ENCODE measurements around the gene PLVAP. TPM values are rescaled to one million over a fixed set of nuclear protein-coding genes. Genes with fewer than 3 reads are reported as not detected.

The PLVAP gene
- total RNA-seq, 1 donor from 2014 or later = 0.12 TPM

DNA sequence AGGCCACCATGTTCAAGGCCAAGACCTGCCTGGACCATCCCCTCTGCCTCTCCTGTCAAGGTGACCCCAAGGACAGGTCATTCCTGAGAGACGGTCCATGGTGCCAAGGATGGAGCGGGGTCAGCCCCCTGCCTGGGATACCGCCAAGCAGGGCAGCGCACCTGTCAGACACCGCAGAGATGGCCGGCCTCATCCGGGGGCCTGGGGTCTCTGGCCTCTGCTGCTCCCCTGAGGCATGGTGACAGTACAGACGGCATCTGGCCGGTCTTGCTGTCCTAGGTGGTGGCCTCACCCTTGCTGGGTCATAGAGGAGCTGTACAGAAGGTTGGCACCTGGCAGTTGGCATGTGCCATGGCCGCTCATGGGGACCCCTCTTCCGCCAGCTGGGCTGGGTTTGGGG, 56.7 kb downstream of the PLVAP start:
- Mint-ChIP-seq H3K4me3 (ENCODE audit: low read depth) (no peak overlapping the region), H3K27me3 (no peaks in the 10 kb centered on the region), H3K36me3 (ENCODE audit: insufficient read depth) (peaks cover 11% of the 10 kb centered on the region), H3K9me3 (ENCODE audit: low read depth) (no peaks in the 10 kb centered on the region), H3K27ac (no peak overlapping the region), H3K4me1 (ENCODE audit: low read depth) (no peaks in the 10 kb centered on the region)
- no peak for DNase-seq (ENCODE audit: low spot score, unreplicated experiment)
- TF ChIP-seq, protein P1, sequence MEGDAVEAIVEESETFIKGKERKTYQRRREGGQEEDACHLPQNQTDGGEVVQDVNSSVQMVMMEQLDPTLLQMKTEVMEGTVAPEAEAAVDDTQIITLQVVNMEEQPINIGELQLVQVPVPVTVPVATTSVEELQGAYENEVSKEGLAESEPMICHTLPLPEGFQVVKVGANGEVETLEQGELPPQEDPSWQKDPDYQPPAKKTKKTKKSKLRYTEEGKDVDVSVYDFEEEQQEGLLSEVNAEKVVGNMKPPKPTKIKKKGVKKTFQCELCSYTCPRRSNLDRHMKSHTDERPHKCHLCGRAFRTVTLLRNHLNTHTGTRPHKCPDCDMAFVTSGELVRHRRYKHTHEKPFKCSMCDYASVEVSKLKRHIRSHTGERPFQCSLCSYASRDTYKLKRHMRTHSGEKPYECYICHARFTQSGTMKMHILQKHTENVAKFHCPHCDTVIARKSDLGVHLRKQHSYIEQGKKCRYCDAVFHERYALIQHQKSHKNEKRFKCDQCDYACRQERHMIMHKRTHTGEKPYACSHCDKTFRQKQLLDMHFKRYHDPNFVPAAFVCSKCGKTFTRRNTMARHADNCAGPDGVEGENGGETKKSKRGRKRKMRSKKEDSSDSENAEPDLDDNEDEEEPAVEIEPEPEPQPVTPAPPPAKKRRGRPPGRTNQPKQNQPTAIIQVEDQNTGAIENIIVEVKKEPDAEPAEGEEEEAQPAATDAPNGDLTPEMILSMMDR (IDR thresholded peaks at IDR 0.05; ENCODE audit: unreplicated experiment) = no peak

DNA sequence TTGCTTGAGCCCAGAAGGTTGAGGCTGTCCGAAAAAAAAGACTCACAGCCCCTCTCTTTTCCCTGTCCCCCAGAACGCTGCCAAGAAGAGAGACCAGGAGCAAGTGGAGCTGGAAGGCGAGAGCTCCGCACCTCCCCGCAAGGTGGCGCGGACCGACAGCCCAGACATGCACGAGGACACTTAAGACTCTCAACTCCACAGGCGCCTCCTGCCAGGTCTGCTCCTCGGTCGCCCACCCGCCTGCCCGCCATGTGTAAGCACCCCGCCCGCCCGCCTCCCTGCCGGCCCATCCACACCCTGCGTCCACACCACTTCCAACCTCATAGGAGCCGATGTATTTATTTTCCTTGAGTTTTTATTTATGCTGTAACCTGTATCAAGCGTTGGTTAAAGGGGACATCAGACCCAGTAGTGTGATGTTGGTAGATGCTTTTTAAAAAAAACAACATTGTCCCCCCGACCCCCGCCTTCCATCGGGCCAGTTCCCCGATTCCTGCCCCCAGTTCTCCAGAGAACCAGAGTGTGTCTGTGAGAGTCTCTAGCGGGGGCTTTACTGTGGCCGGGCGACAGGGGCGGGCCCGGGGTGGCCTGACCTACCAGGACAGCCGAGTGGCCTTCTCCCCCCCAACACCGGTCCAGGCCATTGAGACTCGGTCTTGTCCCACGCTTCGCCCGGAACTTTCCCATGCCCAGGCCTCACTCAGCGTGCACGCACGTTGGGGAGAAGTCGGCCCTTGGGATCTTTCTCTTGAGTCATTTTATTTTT, 57.5 kb downstream of the PLVAP start:
- DNase-seq (ENCODE audit: low spot score, unreplicated experiment) = no peak
- no peak overlapping the region for H3K27ac Mint-ChIP-seq
- H3K4me1 Mint-ChIP-seq (ENCODE audit: low read depth) = no peaks in the 10 kb centered on the region
- TF ChIP-seq, protein P1 (IDR thresholded peaks at IDR 0.05; ENCODE audit: unreplicated experiment) = no peak
- no peaks in the 10 kb centered on the region for H3K27me3 Mint-ChIP-seq
- no peak overlapping the region for H3K4me3 Mint-ChIP-seq (ENCODE audit: low read depth)
- H3K36me3 Mint-ChIP-seq (ENCODE audit: insufficient read depth) = peaks cover 12% of the 10 kb centered on the region
- no peaks in the 10 kb centered on the region for H3K9me3 Mint-ChIP-seq (ENCODE audit: low read depth)

DNA sequence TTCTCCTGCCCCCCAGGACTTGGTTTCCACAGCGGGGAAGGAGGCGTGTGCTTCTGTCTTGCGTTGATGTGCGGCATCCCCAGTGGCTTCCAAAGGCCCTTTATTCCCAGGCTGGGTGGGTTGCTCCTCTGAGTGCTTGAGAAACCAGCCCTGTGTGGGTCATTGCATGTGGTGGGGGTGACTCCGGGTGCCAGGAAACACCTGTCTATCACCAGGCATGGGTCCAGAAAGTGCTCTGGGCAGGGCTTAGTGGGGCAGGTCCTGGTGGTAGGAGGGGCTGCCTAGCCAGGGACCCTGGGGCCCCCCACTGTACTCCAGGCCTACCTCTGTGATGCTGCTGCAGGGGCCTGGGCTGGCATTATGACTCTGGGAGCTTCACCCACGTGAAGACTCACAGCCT, 58.2 kb downstream of the PLVAP start:
- Mint-ChIP-seq H3K4me3 (ENCODE audit: low read depth) (no peak overlapping the region), H3K4me1 (ENCODE audit: low read depth) (no peaks in the 10 kb centered on the region), H3K27me3 (no peaks in the 10 kb centered on the region), H3K27ac (no peak overlapping the region), H3K36me3 (ENCODE audit: insufficient read depth) (peaks cover 12% of the 10 kb centered on the region), H3K9me3 (ENCODE audit: low read depth) (no peaks in the 10 kb centered on the region)
- TF ChIP-seq, protein P1 (IDR thresholded peaks at IDR 0.05; ENCODE audit: unreplicated experiment) = no peak
- no peak for DNase-seq (ENCODE audit: low spot score, unreplicated experiment)

DNA sequence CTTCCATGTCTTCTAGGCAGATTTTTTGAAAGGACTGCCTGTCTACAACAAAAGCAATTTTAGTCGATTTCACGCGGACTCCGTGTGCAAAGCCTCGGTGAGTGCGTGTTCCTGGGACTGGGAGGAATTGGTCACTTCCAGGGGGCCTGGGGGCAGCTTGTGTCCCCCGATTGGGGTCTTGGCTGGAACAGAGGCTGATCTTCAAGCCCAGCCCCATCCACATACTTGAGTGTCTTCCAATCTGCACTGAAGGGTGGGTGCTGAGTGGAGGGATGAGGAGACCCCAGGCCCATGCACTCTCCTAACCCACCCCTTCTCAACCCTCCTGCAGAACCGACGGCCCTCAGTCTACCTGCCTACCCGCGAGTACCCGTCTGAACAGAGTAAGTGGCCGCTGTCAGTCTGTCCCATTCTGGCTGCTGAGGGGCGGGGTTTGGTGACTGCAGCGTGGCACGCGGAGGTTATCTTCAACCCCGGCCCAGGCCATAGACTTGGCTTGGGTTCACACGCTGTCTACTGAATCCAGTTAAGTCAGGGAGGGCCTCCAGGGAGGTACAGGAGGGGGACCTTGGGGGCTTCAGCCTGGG, 63.0 kb downstream of the PLVAP start:
- H3K36me3 Mint-ChIP-seq (ENCODE audit: insufficient read depth) = peaks cover 6% of the 10 kb centered on the region

More for the DNA sequence above, 63.0 kb downstream of the PLVAP start:
- Mint-ChIP-seq H3K9me3 (ENCODE audit: low read depth) (no peaks in the 10 kb centered on the region), H3K4me3 (ENCODE audit: low read depth) (no peak overlapping the region), H3K27me3 (no peaks in the 10 kb centered on the region), H3K4me1 (ENCODE audit: low read depth) (peaks cover 14% of the 10 kb centered on the region), H3K27ac (no peak overlapping the region)
- TF ChIP-seq, protein P1 (IDR thresholded peaks at IDR 0.05; ENCODE audit: unreplicated experiment) = no peak
- DNase-seq (ENCODE audit: low spot score, unreplicated experiment) = no peak
